ENCODE data around the gene ASCL3.
"Not testable (repeated sequence)": the region's sequence is repeated elsewhere in the genome, so short reads cannot be mapped to it uniquely, and the experiment has no call there.

ASCL3 gene

GRCh38 chr11:8913961-8914660, 28.7 kb downstream of the ASCL3 start:
- DNase-seq: peak in 7 of 10 donors; percentile 25 to 91 (median 53)
- intact Hi-C loops (cut with DNase I): loop anchor here (5.0 to 10.0 kb wide), 3 partner anchors 48 to 229 kb away; partner anchors contain the start of genes RPL27A, TMEM9B and TRIM66

- intact Hi-C loops (cut with DNase I): loop anchor here (2.0 to 10.0 kb wide), 5 partner anchors 40 to 226 kb away; partner anchors contain the start of genes RPL27A, TMEM9B and TRIM66
- peak; percentile 91 to 99 (median 95) for DNase-seq
Observed at GRCh38 chr11:8911029-8911823, 31.6 kb downstream of the ASCL3 start, which contains the start of gene AKIP1. AKIP1 (plus strand) TSS chr11:8911189; CDS start chr11:8911450, 261 bp downstream.

DNA sequence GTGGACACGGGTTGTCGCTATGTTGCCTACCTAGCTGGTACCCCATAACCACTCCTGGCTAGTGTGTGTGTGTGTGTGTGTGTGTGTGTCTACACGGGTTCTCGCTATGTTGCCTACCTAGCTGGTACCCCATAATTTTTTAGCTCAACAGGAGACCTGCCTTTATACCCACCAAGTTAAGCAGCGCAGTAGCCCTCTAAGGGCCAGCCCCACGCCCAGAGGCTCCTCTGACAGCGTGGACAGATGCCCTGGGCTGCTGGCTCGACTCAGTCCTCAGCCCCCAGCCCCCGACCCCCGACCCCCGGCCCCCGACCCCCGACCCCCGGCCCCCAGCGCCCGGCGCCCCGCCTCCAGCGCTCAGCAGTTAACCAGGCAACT, 32.2 kb downstream of the ASCL3 start:
- no peak for DNase-seq
- intact Hi-C loops (cut with DNase I): loop anchor here (2.0 to 10.0 kb wide), 5 partner anchors 40 to 227 kb away; partner anchors contain the start of genes RPL27A, TMEM9B and TRIM66

GRCh38 chr11:8908099-8908498, 34.7 kb downstream of the ASCL3 start:
- intact Hi-C loops (cut with DNase I): no loop called here
- no peak for DNase-seq

- no peak for DNase-seq
Observed at GRCh38 chr11:8907116-8907515, 35.7 kb downstream of the ASCL3 start.

DNA sequence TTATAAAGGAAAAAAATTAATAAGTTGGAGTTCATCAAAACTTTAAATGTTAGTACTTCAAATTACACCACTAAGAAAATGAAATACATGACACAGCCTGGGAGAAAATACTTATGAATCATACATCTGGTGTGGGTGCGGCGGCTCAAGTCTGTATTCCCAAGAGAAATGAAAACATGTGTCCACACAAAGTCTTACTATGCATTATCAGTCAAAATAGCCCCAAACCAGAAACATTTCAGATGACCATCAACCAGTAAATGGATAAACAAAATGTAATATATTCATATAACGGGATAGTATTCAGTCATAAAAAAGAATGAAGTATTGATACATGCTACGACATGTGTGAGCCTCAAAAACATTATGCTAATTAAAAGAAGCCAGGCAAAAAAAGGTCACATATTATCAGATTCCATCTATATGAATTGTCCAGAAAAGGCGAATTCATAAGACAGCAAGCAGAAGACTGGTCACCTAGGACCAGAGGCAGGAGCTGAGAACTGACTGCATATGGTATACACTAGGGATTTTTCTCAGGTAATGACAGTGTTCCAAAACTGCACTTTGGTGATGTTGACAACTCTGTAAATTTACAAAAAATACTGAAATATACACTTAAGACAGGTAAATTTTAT, 37.2 kb downstream of the ASCL3 start:
- intact Hi-C loops (cut with DNase I): no loop called here

More at GRCh38 chr11:8907116-8907515, 35.7 kb downstream of the ASCL3 start:
- intact Hi-C loops (cut with DNase I): no loop called here

GRCh38 chr11:8899119-8899753, 43.6 kb downstream of the ASCL3 start:
- no peak for DNase-seq
- intact Hi-C loops (cut with DNase I): no loop called here

More for the DNA sequence above, 37.2 kb downstream of the ASCL3 start:
- DNase-seq: no peak

GRCh38 chr11:8891185-8891584, 51.6 kb downstream of the ASCL3 start:
- DNase-seq; intact Hi-C loops (cut with DNase I): not testable (repeated sequence)
